PC-3 (cell line): ENCODE results near the gene WNK2. TPM values are rescaled to one million over a fixed set of nuclear protein-coding genes. Genes with fewer than 3 reads are reported as not detected.

ENCODE experiments used
- ATAC-seq: fragments of 200-7000 bp; cut with Tn5 transposase; 2 replicates; pipeline ENCODE4 v1.9.1; 2020; ENCODE audit warnings: mild to moderate bottlenecking, moderate library complexity
- BruUV-seq: library from RNA; stranded (reverse); fragments of 400-500 nt; replicated peaks from 2 replicates; lab custom pipeline; 2021; lab: Mats Ljungman, UMichigan
- CTCF ChIA-PET: fragments of 300-600 bp; sonication (Branson Sonifier 250); formaldehyde crosslinking; loops from one replicate; lab custom pipeline; 2022; ENCODE audit warnings: antibody characterized with exemption; lab: Charles Lee
- POLR2A ChIA-PET: fragments of 300-600 bp; sonication (Branson Sonifier 250); formaldehyde crosslinking; loops from one replicate; lab custom pipeline; 2022; ENCODE audit warnings: antibody characterized with exemption; ENCODE audit not compliant: unreplicated experiment; lab: Charles Lee
- DNase-seq: peaks from one replicate; pipeline ENCODE4 v3.0.0-alpha.2; 2015
- H2AFZ ChIP-seq: fragments of 300-600 bp; sonication (generic); 2 replicates; pipeline ENCODE4 v1.6.0; 2016; ENCODE audit warnings: antibody characterized with exemption, low read length
- H3F3A ChIP-seq: fragments of 300-600 bp; sonication (generic); one replicate; pipeline ENCODE4 v1.6.0; 2017; ENCODE audit warnings: antibody characterized with exemption, low read length, control low read depth, mild to moderate bottlenecking; ENCODE audit not compliant: unreplicated experiment
- H3K27ac ChIP-seq: fragments of 300-600 bp; sonication (generic); 2 replicates; pipeline ENCODE4 v1.5.1; 2016; ENCODE audit warnings: mild to moderate bottlenecking, low read length
- H3K27me3 ChIP-seq: fragments of 300-600 bp; sonication (generic); 2 replicates; pipeline ENCODE4 v1.6.1; 2016; ENCODE audit warnings: low read length, mixed read lengths
- H3K36me3 ChIP-seq: fragments of 300-600 bp; sonication (generic); 2 replicates; pipeline ENCODE4 v1.6.1; 2016; ENCODE audit warnings: low read depth, mixed run types, low read length, mixed read lengths
- H3K4me1 ChIP-seq: fragments of 300-600 bp; sonication (generic); 2 replicates; pipeline ENCODE4 v1.5.1; 2016; ENCODE audit warnings: low read length; ENCODE audit not compliant: insufficient read depth
- H3K4me2 ChIP-seq: fragments of 300-600 bp; sonication (generic); 2 replicates; pipeline ENCODE4 v1.6.0; 2016; ENCODE audit warnings: low read length
- H3K4me3 ChIP-seq: fragments of 300-600 bp; sonication (generic); 2 replicates; pipeline ENCODE4 v1.5.1; 2016; ENCODE audit warnings: mild to moderate bottlenecking, low read length, mixed read lengths
- H3K79me2 ChIP-seq: fragments of 300-600 bp; sonication (generic); 2 replicates; pipeline ENCODE4 v1.6.1; 2017; ENCODE audit warnings: low read length, mixed read lengths
- H3K9ac ChIP-seq: fragments of 300-600 bp; sonication (generic); 2 replicates; pipeline ENCODE4 v1.6.0; 2016; ENCODE audit warnings: mild to moderate bottlenecking, low read length
- H3K9me2 ChIP-seq: fragments of 300-600 bp; sonication (generic); replicated peaks from 2 replicates; pipeline ENCODE4 v1.6.1; 2016; ENCODE audit warnings: mixed run types, low read length, mixed read lengths
- H3K9me3 ChIP-seq: fragments of 300-600 bp; sonication (generic); 2 replicates; pipeline ENCODE4 v1.6.1; 2016; ENCODE audit warnings: low read length, mixed read lengths
- H4K20me1 ChIP-seq: fragments of 300-600 bp; sonication (generic); 2 replicates; pipeline ENCODE4 v1.6.1; 2016; ENCODE audit warnings: low read length, mixed read lengths
- EZH2 ChIP-seq: fragments of 300-600 bp; sonication (generic); IDR thresholded peaks from one replicate; pipeline ENCODE4 v1.6.1; 2017; ENCODE audit warnings: antibody characterized with exemption, mild to moderate bottlenecking, low read length; ENCODE audit not compliant: unreplicated experiment
- EZH2phosphoT487 ChIP-seq: fragments of 300-600 bp; sonication (generic); IDR thresholded peaks from 2 replicates; pipeline ENCODE4 v1.6.1; 2018; ENCODE audit warnings: mild to moderate bottlenecking, antibody characterized with exemption, low read length, borderline replicate concordance
- intact Hi-C: fragments of 100-400 bp; cut with micrococcal nuclease; formaldehyde crosslinking; loops from 2 replicates; pipeline ENCODE4 v1.9.0; 2023
- total RNA-seq: library from RNA; depleted of rRNA; stranded (reverse); fragments of >200 nt; gene quantifications from 2 replicates; pipeline ENCODE4 v1.2.3, GENCODE V29; 2014
- TF ChIP-seq, protein P1 (sequence below): fragments of 300-600 bp; sonication (generic); conservative IDR thresholded peaks from 2 replicates; pipeline ENCODE4 v1.5.1; 2017; ENCODE audit warnings: antibody characterized with exemption, low read depth, mild to moderate bottlenecking, low read length

WNK2 gene
- total RNA-seq, 1 experiment from 2014 or later: 11.7 TPM

DNA sequence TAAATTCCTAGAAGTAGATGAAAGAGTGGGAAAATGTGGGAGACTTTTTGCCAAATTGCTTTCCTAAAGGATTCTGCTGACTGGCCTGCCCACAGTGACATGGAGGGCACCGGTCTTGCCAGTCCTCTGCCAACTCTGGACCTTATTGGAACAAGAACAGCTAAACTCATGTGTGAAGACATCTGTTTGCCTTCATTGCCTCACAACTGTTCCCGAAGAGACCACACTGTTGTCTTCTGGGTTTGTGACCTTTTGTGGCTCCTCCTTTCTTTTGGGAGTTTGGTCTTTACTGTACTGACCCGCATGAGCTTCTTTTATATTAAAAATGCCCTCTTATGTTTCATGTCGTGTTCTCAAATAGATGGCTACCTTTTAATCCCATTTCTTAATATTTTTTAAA is 16.1 kb upstream of the WNK2 start:
- DNase-seq (no peak), ATAC-seq (no peak)
- Histone ChIP-seq H3F3A (no peaks in the 10 kb centered on the region), H3K79me2 (no peaks in the 10 kb centered on the region), H3K4me3 (no peak overlapping the region), H3K9me3 (no peaks in the 10 kb centered on the region), H3K9me2 (no peaks in the 10 kb centered on the region), H4K20me1 (no peaks in the 10 kb centered on the region), H3K27ac (no peak overlapping the region), H2AFZ (no peak overlapping the region), H3K27me3 (no peaks in the 10 kb centered on the region), H3K36me3 (no peaks in the 10 kb centered on the region), H3K4me1 (no peaks in the 10 kb centered on the region), H3K9ac (no peak overlapping the region), H3K4me2 (no peak overlapping the region)
- ChIA-PET POLR2A (no interaction called here), CTCF (no interaction called here)
- intact Hi-C loops: loop anchor here (10.0 kb wide), 1 partner anchor 397 kb away; no protein-coding TSS in a partner anchor
- TF ChIP-seq, protein P1, sequence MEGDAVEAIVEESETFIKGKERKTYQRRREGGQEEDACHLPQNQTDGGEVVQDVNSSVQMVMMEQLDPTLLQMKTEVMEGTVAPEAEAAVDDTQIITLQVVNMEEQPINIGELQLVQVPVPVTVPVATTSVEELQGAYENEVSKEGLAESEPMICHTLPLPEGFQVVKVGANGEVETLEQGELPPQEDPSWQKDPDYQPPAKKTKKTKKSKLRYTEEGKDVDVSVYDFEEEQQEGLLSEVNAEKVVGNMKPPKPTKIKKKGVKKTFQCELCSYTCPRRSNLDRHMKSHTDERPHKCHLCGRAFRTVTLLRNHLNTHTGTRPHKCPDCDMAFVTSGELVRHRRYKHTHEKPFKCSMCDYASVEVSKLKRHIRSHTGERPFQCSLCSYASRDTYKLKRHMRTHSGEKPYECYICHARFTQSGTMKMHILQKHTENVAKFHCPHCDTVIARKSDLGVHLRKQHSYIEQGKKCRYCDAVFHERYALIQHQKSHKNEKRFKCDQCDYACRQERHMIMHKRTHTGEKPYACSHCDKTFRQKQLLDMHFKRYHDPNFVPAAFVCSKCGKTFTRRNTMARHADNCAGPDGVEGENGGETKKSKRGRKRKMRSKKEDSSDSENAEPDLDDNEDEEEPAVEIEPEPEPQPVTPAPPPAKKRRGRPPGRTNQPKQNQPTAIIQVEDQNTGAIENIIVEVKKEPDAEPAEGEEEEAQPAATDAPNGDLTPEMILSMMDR: no peak
- TF ChIP-seq EZH2: no peak
- TF ChIP-seq EZH2phosphoT487: no peak
- no TSS peak for BruUV-seq

DNA sequence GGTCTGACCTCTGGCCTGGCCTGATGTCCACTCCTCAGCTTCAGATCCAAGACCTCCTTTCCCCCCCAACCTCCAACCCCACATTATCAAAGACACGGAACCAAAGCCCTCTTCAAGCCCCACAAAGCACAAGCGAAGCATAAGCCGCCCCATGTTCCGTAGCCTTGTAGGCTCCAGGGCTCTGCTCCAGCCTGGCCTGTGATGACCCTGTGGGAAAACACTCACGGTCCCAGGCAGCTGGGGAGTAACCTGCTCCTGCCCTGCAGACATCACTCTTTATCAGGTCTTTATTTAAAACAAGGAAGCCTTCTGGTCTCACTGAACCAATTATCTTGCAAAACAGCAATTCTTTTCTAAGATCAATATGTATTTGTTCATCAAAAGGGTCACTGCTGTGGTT is 15.4 kb upstream of the WNK2 start:
- no peaks in the 10 kb centered on the region for H3F3A ChIP-seq
- no peaks in the 10 kb centered on the region for H3K9me2 ChIP-seq
- H3K4me2 ChIP-seq: no peak overlapping the region
- H3K4me1 ChIP-seq: no peaks in the 10 kb centered on the region
- H4K20me1 ChIP-seq: no peaks in the 10 kb centered on the region
- TF ChIP-seq, protein P1: no peak
- TF ChIP-seq EZH2phosphoT487 (no peak), EZH2 (no peak)
- H3K9ac ChIP-seq: no peak overlapping the region
- no TSS peak for BruUV-seq
- no peaks in the 10 kb centered on the region for H3K36me3 ChIP-seq
- H2AFZ ChIP-seq: no peak overlapping the region
- no peaks in the 10 kb centered on the region for H3K9me3 ChIP-seq
- no peak for ATAC-seq
- H3K4me3 ChIP-seq: no peak overlapping the region
- H3K27ac ChIP-seq: no peak overlapping the region
- H3K27me3 ChIP-seq: no peaks in the 10 kb centered on the region
- no peak for DNase-seq
- no peaks in the 10 kb centered on the region for H3K79me2 ChIP-seq
- intact Hi-C loops: loop anchor here (10.0 kb wide), 1 partner anchor 396 kb away; no protein-coding TSS in a partner anchor
- CTCF ChIA-PET: no interaction called here
- POLR2A ChIA-PET: no interaction called here

DNA sequence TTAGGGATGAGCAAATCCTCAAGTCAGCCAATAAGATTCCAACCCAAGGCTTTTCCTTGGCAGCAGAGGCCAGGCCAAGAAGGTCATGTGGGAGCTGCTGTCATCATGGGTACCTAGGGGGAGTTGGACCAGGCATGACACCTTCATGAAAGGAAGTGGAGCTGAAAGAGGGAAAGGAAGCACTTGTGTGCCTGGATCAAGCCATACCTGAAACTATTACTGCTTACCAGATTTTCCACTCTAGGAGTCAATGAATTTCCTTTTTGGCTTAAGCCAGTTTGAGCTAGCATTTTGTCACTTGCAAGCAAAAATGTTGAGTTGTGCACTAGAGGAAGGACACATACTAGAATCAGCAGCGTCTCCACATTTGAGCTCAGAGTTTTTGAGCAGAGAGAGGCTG is 14.5 kb upstream of the WNK2 start:
- CTCF ChIA-PET: no interaction called here
- no peaks in the 10 kb centered on the region for H3K9me3 ChIP-seq

More for the DNA sequence above, 14.5 kb upstream of the WNK2 start:
- H3K36me3 ChIP-seq: no peaks in the 10 kb centered on the region
- H3F3A ChIP-seq: no peaks in the 10 kb centered on the region
- BruUV-seq: no TSS peak
- intact Hi-C loops: loop anchor here (10.0 kb wide), 1 partner anchor 395 kb away; no protein-coding TSS in a partner anchor
- H3K4me3 ChIP-seq: no peak overlapping the region
- ATAC-seq: no peak
- no peaks in the 10 kb centered on the region for H3K9me2 ChIP-seq
- H3K27ac ChIP-seq: no peak overlapping the region
- no peaks in the 10 kb centered on the region for H3K27me3 ChIP-seq
- TF ChIP-seq, protein P1: no peak
- TF ChIP-seq EZH2phosphoT487 (no peak), EZH2 (no peak)
- POLR2A ChIA-PET: no interaction called here
- no peaks in the 10 kb centered on the region for H4K20me1 ChIP-seq
- no peak for DNase-seq
- no peak overlapping the region for H2AFZ ChIP-seq
- H3K9ac ChIP-seq: no peak overlapping the region
- no peaks in the 10 kb centered on the region for H3K79me2 ChIP-seq
- H3K4me1 ChIP-seq: no peaks in the 10 kb centered on the region
- no peak overlapping the region for H3K4me2 ChIP-seq
